ENCODE data around the gene AP5B1.

GRCh38 chr11:65736810-65737209, 44.0 kb downstream of the AP5B1 start:
- TF ChIP-seq CTCF (IDR thresholded peaks at IDR 0.05 in 2 of 3, conservative IDR thresholded peaks at IDR 0.05 in 1 of 3; ENCODE audit: borderline replicate concordance in 1 of 3, insufficient read depth in 1 of 3, low read depth in 2 of 3, low read length in 2 of 3) = no peak
- TF ChIP-seq POLR2AphosphoS5 (IDR thresholded peaks at IDR 0.05; ENCODE audit: low read depth, low read length) = no peak
- no peak for TF ChIP-seq EZH2phosphoT487 (IDR thresholded peaks at IDR 0.05; ENCODE audit: borderline replicate concordance)
- no peak for TF ChIP-seq POLR2A (IDR thresholded peaks at IDR 0.05; ENCODE audit: borderline replicate concordance, extremely low read depth, insufficient read depth, insufficient read length)
- TF ChIP-seq REST (IDR thresholded peaks at IDR 0.05; ENCODE audit: low read depth) = no peak
- no peak for TF ChIP-seq SIN3A (IDR thresholded peaks at IDR 0.05; ENCODE audit: low read depth)
- TF ChIP-seq YY1 (IDR thresholded peaks at IDR 0.05; ENCODE audit: extremely low read depth, insufficient replicate concordance, low read depth, low read length) = no peak
- peak; percentile 36; the same call in 1 of the 2 replicates for TF ChIP-seq CBX3 (IDR thresholded peaks at IDR 0.05; ENCODE audit: low read depth)
- TF ChIP-seq EGR1 (IDR thresholded peaks at IDR 0.05; ENCODE audit: low read depth) = no peak
- no peak for TF ChIP-seq CEBPB (IDR thresholded peaks at IDR 0.05; ENCODE audit: low read depth)
- no peak for TF ChIP-seq ZFX (IDR thresholded peaks at IDR 0.05)
- no peak for TF ChIP-seq EZH2 (IDR thresholded peaks at IDR 0.05)

Data from HCT116 (cell line).